ENCODE measurements around the gene FSHR.
A peak's percentile ranks its signal among the peaks of the same experiment; 100 is the strongest.

The FSHR gene

DNA sequence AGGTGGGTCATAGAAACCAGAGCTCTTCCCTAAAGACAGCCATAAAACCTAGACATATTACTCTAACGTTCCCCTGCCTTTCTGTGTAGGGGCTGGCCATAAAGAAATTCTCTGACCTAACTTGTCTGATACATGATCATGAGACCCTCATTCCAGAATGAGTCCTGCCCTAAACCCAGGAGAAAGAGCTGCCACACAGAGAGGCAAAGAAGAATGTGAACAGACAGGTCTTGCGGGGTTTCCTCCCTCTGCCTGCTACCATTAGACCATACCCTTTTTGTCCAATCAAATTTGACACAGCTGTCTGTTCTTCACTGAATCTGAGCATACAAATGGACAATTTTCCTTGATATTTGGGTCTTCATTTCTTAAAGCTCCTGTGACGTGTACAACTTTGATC lies 200.0 kb downstream of the FSHR start:
- no peak for DNase-seq (ENCODE audit: low spot score)

DNA sequence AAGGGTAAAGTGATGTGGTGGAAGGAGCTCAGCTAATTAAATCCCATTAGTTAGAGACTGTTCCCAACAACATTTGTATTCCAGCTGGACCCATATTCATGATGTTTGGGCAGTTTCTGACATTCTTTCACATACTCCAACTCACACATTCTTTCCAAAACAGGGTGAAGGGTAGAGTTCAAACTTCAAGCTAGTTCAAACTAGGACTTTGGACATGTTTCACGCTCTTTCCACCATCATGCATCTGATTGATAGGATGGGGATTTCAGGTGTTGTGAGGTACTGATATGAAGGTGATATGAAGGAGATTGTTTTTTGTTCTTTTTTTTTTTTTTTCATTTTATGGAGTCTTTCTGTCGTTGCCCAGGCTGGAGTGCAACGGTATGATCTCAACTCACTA lies 201.7 kb downstream of the FSHR start:
- no peak for DNase-seq (ENCODE audit: low spot score)

DNA sequence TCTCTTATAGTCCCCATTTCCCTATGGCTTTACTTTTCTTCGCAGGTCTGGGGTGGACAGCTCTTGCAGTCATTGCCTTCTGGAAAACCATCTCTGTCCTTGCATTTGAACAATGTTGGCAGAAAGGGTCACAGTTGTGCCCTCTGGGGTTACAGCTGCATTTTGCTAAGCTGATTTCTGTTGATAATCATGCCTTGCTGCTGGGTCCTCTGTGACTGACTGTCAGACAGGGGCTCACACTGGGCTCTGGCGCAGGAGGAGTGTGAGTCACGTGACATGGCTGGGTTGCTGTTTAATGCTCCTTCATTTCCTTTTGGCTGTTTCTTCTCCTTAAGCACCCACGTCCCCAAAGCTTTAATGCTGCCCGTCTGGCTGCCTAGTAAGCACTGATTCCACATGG lies 202.2 kb downstream of the FSHR start:
- no peak for DNase-seq (ENCODE audit: low spot score)

DNA sequence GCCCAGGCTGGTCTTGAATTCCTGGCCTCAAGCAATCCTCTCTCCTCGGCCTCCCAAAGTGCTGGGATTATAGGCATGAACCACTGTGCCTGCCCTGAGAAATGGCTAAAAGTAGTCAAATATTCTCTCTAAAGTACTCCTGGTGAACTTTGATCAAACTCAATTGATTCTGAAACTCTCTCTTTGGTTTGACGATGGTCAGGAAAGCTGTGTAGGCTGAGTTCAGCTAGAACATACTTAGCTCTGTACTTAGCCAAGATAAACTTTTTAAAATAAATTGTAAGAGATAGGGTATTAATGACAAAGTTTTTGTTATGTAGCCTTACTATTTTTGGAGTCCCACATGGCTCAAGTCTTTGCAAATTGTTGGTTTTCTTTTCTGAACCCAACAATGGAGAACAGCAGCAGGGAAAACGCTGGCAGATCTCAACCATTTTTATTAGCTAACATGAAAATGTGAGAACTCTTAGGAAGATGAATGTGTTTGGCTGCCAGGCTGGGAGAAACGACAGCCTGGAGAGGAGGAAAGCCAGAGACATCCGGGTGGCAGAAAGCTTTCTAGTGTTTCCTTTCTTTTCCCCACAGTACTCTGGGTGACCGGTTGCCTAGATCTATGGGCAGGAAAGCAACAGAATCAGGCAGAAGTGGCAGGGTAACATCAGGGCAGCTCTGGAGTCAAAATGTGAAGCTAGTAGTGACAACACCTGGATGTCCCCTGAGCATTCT lies 205.8 kb downstream of the FSHR start:
- DNase-seq (ENCODE audit: low spot score), result no peak

- DNase-seq (ENCODE audit: low spot score), result peak; percentile 78
Observed at GRCh38 chr2:48946449-48947048, 207.8 kb downstream of the FSHR start.

DNA sequence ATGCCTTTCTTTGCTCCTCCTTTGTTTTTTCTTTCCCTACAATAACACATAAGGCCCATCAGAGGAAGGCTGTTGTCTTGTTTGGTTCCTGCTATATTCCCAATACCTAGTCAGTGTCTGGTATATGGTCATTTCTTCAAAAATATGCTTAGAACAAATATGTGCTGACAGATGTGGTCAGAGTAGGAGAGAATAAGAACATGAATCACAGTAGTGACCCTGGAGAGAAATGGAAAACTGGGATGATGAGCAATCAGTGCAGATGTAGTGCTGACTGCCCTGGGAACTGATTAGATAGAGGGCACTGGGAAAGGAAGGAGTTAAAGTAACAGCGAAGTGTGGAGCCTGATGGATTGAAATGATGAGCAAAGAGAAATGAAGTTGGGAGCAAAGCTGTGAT lies 209.4 kb downstream of the FSHR start:
- no peak for DNase-seq (ENCODE audit: low spot score)

DNA sequence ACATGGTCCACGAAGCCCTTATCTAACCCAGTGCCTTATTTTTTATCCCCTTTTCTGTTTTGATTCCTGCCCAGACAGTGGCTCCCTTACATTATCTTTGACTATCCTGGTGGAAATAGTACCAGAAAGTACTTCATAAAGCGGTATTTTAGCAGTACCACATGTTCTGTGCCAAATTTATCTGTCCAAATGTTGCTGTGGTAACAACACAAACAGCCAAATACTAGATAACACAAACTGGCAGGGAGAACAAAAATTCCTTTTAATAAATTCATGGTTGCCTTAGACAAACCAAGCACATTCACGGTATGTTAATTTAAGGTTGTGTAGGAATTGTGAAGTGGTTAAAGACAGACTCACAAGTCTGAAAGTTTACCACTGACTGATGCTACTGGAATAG lies 210.9 kb downstream of the FSHR start:
- no peak for DNase-seq (ENCODE audit: low spot score)

- no peak for DNase-seq (ENCODE audit: low spot score)
Observed at GRCh38 chr2:48941908-48942307, 212.4 kb downstream of the FSHR start.

DNA sequence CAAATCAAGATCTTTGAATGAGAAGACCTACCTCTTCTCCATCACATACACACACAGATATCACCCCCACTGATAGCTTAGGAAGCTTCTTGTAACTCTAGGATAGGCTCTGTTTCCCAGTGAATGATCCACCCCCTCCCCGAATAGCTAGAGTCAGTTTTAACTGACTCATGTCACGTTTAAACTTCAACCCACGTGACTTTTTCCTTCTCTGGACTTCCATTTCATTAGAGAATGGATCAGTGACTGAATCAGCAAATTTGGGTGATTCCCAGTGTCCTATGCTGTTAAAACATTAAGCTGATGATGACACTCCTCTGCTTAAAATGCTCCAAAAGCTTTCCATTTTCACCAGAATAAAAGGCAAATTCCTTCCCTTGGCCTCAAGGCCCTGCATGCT lies 212.9 kb downstream of the FSHR start:
- DNase-seq (ENCODE audit: low spot score), result no peak

DNA sequence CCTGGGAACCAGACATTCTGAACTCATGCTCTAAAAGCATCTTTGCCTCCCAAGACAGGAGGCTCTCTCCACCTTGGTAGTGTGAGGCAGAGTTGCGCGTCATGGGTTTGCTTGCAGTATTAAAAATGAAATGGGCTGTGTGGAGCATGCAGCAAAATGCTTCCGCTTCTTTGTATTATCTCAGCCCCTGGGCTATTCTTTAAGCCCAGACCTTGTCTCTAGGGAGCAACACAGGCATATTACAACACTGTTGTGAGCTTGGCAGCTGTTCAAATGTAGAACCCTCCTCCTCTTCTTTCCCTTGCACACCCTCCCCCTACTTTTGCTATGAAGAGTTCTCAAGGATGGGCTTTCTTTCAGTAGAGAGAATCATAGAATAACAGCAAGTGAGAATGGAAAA lies 213.7 kb downstream of the FSHR start:
- DNase-seq (ENCODE audit: low spot score), result no peak

DNA sequence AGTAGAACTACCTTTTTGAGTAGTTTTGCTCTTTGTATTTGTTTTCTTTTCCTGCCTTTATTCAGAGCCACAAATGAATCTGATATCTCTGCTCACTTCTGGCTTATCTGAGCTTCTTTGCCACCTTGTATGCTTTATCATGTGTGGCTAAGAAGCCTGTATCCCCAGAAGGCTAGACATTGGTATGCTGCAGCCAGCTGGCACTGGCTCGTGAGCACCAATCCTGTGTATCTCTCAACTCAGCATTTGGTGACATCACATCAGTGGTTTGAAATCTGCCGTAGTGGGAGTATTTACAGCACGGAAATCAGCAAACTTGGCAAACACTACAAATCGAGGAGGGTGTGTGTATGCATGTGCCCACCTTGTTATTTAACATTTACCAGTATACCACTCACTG lies 215.1 kb downstream of the FSHR start:
- DNase-seq (ENCODE audit: low spot score), result no peak

- DNase-seq (ENCODE audit: low spot score), result no peak
Observed at GRCh38 chr2:48938231-48938630, 216.1 kb downstream of the FSHR start.

DNA sequence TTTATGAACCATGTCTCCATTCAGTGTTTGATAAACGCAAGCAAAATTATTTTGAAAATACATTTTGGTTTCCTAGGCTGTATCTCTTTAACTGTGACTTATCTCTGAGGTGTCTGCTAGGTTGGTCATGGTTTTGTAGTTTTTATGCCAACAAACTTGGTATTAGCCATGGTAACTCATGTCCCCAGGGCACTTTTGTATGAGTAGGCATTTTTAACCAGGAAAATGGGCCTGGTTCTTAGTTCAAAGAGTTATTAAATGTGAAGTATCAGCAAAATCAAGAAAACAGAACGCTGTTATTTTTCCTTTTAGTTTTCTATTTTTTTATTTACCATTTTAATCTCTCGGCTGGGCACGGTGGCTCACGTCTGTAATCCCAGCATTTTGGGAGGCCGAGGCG lies 219.5 kb downstream of the FSHR start:
- DNase-seq (ENCODE audit: low spot score), result no peak

- no peak for DNase-seq (ENCODE audit: low spot score)
Observed at GRCh38 chr2:48933828-48934497, 220.4 kb downstream of the FSHR start.

GRCh38 chr2:48932667-48933066 lies 221.6 kb downstream of the FSHR start:
- DNase-seq (ENCODE audit: low spot score), result no peak

- DNase-seq (ENCODE audit: low spot score), result peak; percentile 20
Observed at GRCh38 chr2:48929571-48930301, 224.6 kb downstream of the FSHR start.

- DNase-seq (ENCODE audit: low spot score), result no peak
Observed at GRCh38 chr2:48927355-48927754, 227.0 kb downstream of the FSHR start.

- DNase-seq (ENCODE audit: low spot score), result no peak
Observed at GRCh38 chr2:48915884-48916283, 238.4 kb downstream of the FSHR start.

DNA sequence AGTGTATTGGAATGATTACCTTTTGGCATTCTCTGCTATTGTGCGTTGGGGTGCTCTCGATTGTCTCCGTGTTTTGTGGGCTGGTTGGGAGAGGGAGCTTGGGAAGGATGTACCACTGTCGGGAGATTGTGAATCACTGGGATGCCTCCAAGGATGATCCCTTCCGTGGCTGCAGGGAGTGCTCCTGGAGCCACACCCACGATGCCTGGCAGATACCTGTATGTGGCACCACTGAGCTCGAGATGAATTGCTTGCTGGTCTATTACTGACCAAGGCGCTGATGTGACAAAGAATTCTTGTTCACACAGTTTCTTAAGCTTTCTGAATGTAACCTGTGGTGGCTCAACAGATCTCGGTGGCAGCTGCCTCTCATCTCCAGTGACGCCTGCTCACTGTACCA lies 239.1 kb downstream of the FSHR start:
- DNase-seq (ENCODE audit: low spot score), result no peak

DNA sequence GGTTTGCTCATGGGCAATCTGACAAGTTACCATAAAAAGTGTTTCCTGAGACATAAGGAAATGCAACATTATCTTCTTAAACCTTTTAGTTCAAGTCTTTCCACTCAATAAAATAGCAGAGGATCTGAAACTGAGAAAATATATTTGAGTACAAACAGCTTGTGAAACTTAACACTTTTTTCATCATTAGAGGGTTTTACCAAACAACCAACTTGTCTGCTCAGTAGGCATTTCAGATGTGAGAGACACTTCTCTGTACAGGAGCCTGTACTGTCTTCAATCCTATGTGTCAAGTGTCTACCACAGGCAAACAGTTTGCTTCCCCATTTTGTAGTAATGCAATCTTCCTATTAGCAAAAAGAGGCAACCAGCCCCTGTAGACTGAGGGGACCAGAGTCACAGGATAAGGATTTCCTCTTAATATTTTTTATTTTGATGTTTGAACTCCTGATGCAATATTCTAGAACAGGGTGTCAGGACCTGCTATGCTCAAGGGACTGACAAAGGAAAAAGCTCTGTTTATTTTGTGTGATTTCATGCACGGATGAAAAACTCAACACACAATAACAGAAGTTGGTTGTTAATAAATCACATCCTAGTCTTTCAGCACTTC lies 239.7 kb downstream of the FSHR start:
- DNase-seq (ENCODE audit: low spot score), result no peak
